Measurements from ENCODE around the gene AOPEP.

The AOPEP gene

GRCh38 chr9:94918038-94918753 lies 191.7 kb downstream of the AOPEP start:
- no peak for DNase-seq (ENCODE audit: low spot score)

- DNase-seq (ENCODE audit: low spot score) = peak; percentile 34
Observed at GRCh38 chr9:94919376-94920098, 193.0 kb downstream of the AOPEP start.

DNA sequence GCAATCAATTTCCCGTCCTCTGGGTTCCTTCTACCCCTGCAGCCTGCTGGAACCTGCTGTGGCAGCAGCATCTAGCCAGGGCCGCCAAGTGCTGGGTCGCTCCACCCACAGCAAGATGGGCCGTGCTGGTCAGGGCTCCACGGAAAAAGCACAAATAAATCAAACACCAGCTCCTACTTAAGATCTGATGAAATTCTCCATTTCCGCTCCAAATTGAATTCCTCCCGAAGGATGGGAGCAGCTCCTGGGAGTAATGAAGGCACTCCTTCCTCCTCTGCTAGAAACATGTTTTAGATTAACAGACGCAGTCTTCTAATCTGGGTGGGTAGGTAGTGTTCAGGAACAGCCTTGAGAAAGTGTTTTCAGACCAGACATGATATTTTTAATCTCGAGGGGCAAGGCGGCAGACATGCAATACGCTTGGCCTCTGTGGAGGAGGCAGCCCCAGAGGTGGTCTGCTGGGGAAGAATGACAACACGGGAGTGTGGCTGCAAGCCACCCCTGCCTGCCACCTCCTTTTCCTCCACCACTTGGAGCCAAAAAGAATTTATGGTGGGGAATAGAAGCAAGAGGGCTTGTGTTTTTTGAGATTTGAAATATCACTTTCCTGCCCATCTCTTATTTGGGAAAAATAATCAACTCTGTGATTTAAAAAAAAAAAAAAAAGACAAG lies 194.1 kb downstream of the AOPEP start:
- DNase-seq (ENCODE audit: low spot score) = no peak

- peak; percentile 93 for DNase-seq (ENCODE audit: low spot score)
Observed at GRCh38 chr9:94921092-94921471, 194.6 kb downstream of the AOPEP start.

DNA sequence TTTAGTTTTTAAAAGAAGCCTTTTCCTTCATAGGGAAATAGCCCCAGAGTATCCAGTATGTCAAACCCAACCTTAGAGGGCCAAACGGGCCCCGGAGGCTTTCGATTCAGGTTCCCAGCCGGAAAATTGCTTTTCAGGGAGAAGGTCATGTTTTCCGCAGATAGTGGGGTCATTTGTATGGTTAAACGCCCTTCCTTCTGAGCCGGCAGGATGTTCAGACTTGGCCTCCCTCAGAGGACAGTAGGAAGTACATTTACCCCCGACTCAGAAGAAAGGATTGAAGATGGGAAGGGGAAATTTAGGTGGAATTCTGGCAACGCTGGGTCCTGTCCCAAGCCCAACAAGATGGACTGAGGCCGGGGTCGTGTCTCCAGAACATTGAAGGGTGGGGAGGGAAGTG lies 195.2 kb downstream of the AOPEP start:
- no peak for DNase-seq (ENCODE audit: low spot score)

DNA sequence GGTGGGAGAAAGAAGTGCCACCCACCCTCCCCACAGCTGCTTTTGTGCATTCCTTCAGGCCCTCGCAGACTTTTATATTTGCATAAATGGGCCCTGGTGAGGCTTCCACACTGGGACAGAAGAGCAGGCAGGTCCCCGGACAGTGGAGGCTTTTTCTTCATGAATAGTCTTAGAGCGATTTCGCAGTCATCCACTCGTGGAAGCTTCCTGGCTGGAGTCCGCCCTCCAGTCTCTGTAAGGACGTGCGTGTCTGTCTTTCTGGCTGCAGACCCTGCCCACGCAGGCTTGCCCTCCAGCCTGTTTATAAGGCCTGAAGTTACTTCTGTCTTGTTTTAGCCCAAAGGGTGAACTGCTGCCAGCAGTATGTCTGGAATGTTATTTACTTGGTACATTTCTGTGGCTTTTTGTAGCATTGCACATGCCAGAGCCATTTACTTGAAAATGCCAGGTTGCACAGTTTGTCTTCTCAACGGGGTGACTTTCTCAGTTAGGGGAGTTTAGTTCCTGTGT lies 195.7 kb downstream of the AOPEP start:
- peak; percentile 97 for DNase-seq (ENCODE audit: low spot score)

GRCh38 chr9:94922691-94923107 lies 196.2 kb downstream of the AOPEP start:
- DNase-seq (ENCODE audit: low spot score) = no peak

DNA sequence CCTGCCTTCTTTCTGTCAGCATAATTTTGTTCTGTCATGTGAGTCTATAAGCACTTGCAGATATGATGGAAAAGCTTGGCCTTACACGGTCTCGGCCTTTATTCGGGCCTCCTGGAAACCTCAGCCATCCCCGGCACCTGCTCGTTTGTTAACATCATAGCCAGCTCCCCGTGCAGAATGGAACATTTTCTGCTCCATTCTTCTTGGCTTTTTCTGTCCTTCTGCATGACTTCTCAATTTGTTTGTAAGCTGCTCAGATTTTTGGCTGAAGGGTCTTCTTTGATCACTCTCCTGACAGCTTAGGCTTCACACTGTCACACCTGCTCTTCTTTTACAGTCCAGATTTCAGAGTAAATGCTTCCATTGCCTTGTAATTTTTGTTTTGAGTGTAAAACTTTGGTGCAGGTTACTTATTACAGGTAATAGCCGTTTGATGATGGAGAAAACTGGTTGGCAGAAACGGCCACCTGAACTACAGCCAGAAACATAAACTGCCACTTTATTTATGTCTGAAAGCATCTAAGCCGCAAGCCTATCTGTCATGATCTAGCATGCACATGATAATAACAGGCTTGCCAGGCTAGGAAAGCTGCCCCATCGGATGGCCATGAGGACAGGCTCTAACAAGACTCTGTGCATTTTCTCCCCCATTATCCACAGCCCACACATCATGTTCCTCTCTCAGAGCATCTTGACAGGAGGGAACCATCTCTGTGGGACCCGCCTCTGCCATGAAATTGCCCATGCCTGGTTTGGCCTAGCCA lies 197.0 kb downstream of the AOPEP start:
- DNase-seq (ENCODE audit: low spot score) = no peak

GRCh38 chr9:94925751-94926430 lies 199.4 kb downstream of the AOPEP start:
- no peak for DNase-seq (ENCODE audit: low spot score)

DNA sequence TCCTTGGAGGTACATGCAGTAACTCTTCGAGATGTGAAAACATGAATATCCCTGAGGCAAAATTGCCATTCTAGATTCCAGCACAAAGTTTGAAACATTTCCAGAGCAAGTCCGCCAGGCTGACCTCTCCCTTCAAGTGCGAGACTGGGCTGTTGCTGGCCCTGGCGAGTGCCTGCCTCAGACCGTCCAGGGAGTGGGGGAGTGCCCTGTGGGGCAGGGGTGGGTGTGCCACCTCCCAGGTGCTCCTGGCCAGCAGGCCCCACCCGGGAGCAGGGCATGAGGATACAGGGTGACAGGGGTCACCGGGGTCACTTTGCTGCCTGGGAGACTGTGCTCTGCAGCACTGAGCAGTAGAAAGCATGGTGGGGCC lies 199.9 kb downstream of the AOPEP start:
- DNase-seq (ENCODE audit: low spot score) = no peak

DNA sequence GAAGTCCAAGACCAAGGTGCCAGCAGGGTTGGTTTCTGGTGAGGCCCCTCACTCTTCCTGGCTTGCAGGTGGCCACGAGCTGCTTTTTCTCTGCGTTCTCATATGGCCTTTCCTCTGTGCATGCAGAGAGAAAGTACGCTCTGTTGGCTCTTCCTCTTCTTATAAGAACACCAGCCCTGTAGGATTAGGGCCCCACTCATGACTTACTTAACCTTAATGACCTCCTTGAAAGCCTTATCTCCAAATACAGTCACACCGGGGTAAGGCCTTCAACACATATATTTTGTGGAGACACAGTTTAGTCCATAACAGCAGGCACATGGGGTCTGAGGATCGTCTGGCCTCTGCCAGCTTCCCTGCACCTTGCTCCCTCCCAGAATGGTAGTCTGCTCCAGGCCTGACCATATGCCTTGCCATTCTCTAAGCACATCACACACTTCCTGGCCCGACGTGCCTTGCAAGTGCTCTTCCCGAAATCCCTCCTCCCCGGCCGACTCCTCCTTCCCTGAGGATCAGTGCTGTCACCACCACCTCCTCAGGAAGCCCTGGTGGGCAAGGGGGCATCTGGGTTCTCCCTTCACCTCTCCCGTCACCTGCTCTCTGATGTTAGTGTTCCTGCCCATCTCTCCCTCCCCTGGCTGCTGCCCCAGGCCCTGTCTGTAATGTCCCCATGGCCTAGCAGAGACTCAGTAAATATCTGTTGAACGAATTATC lies 200.7 kb downstream of the AOPEP start:
- DNase-seq (ENCODE audit: low spot score) = no peak

GRCh38 chr9:94927762-94928670 lies 201.5 kb downstream of the AOPEP start:
- no peak for DNase-seq (ENCODE audit: low spot score)

DNA sequence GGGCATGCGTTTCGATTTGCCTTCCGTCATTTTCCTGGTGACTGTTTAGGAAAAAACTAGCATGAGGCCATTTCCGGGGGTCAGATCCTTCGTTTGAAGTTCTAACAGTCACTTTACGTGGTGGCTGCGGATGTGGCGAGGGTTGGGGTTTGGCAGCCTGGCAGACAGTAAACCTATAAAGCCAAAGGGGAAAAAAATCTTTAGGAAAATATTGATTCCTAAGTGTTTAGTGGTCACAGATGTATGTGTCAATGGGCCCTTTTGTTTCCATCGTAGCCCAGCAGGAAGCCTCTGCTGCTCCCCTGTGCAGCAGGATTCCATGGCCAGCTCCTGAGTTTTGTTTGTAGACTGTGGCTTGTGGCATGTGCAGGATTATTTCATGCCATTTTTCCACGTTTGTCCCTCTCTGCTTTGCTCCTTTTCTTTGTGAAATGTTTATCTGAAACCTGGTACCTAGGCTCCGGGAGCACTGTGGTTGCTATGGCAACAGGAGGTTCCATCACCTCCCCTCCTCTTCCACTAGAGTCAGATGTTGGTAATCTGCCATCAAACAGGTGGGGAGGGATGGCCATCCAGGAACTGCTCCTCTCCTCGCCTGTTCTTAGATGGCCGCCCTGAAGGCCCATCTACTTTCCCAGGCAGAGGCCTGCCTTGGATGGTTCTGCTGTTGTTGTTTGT lies 202.3 kb downstream of the AOPEP start:
- DNase-seq (ENCODE audit: low spot score) = no peak

DNA sequence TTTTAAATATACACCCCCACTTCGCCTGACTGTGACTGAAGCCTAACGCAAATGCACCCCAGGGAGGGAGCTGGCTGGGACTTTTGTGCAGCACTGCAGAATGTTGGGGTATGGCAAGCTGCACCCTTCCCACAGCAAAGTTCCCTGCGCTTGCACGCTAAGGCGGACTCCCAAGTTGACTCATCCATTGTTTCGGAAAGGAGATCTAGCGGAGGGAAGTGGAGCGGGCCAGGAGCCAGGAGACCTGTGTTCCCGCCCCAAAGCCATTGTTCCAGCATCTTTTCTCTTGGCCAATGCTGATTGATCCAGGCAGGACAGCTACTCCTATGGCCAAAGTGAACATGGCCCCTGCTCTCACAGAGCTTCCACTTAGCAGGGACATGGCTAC lies 202.9 kb downstream of the AOPEP start:
- no peak for DNase-seq (ENCODE audit: low spot score)

GRCh38 chr9:94931036-94931633 lies 204.6 kb downstream of the AOPEP start:
- no peak for DNase-seq (ENCODE audit: low spot score)

- no peak for DNase-seq (ENCODE audit: low spot score)
Observed at GRCh38 chr9:94931740-94932139, 205.2 kb downstream of the AOPEP start.

- DNase-seq (ENCODE audit: low spot score) = peak; percentile 49
Observed at GRCh38 chr9:94932652-94933510, 206.4 kb downstream of the AOPEP start.

DNA sequence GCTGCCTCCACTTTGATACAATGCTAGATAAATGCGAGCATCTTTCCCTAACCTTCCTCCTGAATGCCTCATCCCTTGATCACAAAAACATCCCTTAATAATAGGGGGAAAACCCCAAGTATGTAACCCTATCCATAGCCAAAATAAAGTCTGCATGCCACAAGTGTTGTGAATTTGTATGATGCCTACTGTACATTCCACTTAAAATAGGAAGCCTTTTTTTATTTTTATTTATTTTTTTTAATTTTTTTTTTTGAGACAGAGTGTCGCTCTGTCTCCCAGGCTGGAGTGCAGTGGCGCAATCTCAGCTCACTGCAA lies 207.0 kb downstream of the AOPEP start:
- no peak for DNase-seq (ENCODE audit: low spot score)
